Left renal pelvis (tissue), 4 donors: ENCODE results near the gene AKR1C1. TPM values are rescaled to one million over a fixed set of nuclear protein-coding genes. Genes with fewer than 3 reads are reported as not detected.
"Not testable (repeated sequence)": the region's sequence is repeated elsewhere in the genome, so short reads cannot be mapped to it uniquely, and the experiment has no call there.

Experiments used
- DNase-seq, 4 donors: peaks; one replicate each; pipeline ENCODE4 v3.0.0-alpha.2; 2013; ENCODE audit warnings: low read depth in 4 of 4, low spot score in 3 of 4
- polyA plus RNA-seq, 4 donors: library from polyadenylated mRNA; unstranded; fragments of 120-200 nt; gene quantifications; one replicate each; pipeline ENCODE4 v1.2.1, GENCODE V29; 2013; ENCODE audit not compliant: insufficient read length in 4 of 4

AKR1C1 gene
- polyA plus RNA-seq, 4 donors, result 11.2 to 26.7 (median 15.3) TPM

DNA sequence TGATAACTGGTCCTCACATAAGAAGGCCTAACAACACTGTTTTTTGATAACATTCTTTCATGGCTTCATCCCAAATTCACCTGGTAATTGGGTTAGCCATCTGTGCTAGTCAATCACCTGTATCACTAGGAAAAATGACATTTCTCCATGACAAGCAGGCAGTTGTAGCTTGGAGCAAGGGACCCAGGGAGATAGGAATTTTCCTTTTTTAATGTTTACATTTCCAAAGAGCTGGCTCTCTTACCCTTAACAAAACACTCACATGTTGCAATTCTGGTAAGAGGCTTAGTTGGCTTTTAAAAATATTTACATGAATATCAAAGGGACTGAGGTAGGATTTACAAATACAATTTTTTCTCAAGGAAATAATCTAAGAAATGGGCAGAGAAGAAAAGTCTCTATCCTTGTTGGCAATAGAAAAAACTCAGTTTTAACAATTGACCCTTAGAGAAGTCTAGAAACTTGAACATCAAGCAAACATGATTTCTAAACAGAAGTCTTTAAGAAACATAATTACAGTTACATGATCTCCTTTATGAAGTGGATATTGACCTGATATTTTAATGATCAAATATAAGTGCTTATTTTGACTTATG lies 16.1 kb upstream of the AKR1C1 start:
- DNase-seq, result no peak

- DNase-seq, result no peak
Observed at GRCh38 chr10:4947635-4948596, 15.3 kb upstream of the AKR1C1 start.

DNA sequence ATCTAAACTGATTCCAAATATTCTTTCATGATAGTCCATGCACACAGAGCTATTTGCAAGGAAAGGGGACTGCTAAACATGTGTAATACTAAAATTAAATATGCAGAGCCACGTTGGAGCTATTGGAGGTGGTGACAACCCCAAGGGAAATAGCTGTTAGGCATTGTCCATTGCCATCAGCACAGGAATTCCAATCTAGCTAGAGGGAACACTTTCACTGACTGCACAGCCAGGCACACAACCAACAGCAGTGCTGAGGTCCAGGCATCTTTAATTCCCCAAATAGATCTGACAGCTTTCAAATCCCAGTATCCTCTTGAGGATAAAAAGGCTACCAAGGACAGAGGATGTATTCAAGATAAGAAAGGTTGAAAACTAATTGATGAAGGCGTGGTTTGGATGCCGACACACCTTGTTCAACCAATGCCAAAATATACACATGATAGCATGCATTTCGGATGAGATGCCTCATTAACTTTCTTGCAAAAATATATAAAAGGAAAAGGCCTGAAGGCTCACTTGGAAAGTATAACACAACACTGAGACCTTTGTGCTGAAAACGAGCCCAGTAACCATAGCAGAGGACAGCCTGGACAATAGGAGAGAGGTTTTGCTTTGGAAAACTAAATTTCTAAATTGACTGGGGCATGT lies 11.6 kb upstream of the AKR1C1 start:
- not testable (repeated sequence) for DNase-seq

DNA sequence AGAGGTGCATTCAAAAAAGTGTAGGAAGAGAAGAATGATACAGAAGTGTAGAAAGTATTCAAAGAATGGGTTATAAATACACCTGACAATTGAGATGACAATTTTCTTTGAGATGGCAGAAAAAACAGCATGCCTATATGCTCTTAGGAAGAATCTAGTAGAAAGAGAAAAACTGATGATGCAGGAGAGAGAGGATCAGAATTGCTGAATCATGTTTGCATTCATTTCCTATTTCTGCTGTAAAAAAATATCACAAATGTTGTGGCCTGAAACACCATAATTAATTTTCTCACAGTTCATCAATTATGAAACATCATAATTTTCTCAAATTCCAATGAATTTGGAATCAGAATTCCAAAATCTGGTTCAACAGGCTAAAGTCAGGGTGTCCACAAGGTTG lies 9.8 kb upstream of the AKR1C1 start:
- DNase-seq, result no peak

GRCh38 chr10:4956088-4956487 lies 7.1 kb upstream of the AKR1C1 start:
- DNase-seq, result not testable (repeated sequence)

GRCh38 chr10:4956955-4957645 lies 6.1 kb upstream of the AKR1C1 start:
- not testable (repeated sequence) for DNase-seq

DNA sequence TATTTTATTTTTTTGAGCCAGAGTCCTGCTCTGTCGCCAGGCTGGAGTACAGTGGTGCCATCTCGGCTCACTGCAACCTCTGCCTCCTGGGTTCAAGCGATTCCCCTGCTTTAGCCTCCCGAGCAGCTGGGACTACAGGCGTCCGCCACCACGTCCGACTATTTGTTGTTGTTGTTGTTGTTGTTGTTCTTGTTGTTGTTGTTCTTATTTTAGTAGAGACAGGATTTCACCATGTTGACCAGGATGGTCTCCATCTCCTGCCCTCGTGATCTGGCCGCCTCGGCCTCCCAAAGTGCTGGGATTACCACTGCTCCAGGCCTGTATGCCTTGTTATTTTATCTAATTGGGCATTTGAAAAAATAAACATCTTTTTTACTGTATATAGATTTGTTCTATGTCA lies 1.7 kb upstream of the AKR1C1 start:
- not testable (repeated sequence) for DNase-seq

GRCh38 chr10:4962308-4962707 lies 907 bp upstream of the AKR1C1 start:
- not testable (repeated sequence) for DNase-seq

- DNase-seq, result not testable (repeated sequence)
Observed at GRCh38 chr10:4963815-4964154, 570 bp downstream of the AKR1C1 start.

- not testable (repeated sequence) for DNase-seq
Observed at GRCh38 chr10:4965763-4966162, 2.5 kb downstream of the AKR1C1 start.

GRCh38 chr10:4967189-4967588 lies 4.0 kb downstream of the AKR1C1 start:
- DNase-seq, result not testable (repeated sequence)

DNA sequence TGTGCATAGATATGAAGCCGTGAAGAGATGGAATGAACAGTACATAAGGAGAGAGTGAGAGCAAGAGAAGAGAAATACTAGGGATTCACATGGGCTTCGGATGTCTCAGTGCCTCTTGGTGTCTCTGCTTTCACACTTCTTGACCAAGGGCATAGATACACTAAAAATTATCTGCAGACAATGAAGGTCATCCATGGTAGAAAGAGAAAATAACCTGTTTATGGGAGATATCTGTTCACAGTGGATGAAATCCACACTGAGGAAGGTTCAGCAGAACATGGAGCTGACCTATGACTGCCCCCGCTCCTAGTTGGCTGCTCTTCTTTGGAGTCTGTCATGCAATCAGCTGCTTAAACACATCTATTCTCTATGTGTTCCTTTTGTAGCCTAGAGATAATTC lies 6.1 kb downstream of the AKR1C1 start:
- DNase-seq, result not testable (repeated sequence)

DNA sequence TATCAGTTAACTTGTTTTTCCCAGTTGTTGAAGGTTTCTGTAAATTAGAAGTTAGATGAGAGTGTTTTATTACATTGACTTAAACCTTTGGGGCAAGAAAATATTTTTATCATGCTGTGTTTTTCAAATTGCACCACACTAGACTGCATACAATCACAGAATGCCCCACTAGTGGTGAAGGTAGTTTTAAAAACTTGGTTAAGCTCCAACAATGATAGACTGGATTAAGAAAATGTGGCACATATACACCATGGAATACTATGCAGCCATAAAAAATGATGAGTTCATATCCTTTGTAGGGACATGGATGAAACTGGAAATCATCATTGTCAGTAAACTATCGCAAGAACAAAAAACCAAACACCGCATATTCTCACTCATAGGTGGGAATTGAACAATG lies 7.1 kb downstream of the AKR1C1 start:
- DNase-seq, result not testable (repeated sequence)

GRCh38 chr10:4972369-4973142 lies 9.3 kb downstream of the AKR1C1 start:
- DNase-seq, result not testable (repeated sequence)

GRCh38 chr10:4973294-4973693 lies 10.1 kb downstream of the AKR1C1 start:
- DNase-seq, result not testable (repeated sequence)

- not testable (repeated sequence) for DNase-seq
Observed at GRCh38 chr10:4974400-4974799, 11.2 kb downstream of the AKR1C1 start.

GRCh38 chr10:4977025-4977424 lies 13.8 kb downstream of the AKR1C1 start:
- no peak for DNase-seq

DNA sequence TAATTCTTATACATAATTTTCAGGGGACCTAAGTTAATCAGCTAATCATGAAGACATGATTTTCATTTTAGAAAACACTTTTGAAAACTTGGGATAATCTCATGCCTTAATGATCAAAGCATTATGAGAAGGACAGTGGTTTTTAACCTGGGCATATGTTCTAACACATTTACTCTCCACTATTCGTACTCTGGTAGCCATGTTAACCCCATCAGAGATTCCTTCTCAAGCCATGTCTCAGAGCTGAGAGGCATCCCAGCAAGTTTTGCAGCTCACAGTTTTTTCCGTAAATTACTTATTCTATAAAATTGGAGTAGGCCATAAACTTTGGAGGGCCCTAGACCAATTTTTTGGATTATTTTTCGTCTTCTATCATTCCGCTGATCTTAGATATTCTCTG lies 15.7 kb downstream of the AKR1C1 start:
- DNase-seq, result no peak

DNA sequence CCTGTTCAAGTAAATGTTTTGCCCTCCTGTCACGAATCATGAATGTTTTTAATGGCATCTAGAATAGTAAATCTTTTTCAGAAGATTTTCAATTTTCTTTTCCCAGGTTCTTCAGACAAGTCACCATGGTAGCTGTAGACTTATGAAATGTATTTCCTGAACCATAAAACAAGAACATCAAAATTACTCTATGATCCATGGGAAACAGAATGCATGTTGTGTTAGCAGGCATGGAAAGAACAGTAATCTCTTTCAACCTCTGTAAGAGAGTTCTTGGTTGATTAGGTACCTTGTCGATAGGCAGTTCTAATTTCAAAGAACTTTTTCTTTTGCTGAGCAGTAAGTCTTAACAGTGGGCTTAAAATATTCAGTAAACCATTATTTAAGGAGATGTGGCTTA lies 17.6 kb downstream of the AKR1C1 start:
- no peak for DNase-seq
